ENCODE results near the gene PDE4D. TPM values are rescaled to one million over a fixed set of nuclear protein-coding genes. Genes with fewer than 3 reads are reported as not detected.

Gene PDE4D
- total RNA-seq, 1 donor from 2014 or later = 85.8 TPM

DNA sequence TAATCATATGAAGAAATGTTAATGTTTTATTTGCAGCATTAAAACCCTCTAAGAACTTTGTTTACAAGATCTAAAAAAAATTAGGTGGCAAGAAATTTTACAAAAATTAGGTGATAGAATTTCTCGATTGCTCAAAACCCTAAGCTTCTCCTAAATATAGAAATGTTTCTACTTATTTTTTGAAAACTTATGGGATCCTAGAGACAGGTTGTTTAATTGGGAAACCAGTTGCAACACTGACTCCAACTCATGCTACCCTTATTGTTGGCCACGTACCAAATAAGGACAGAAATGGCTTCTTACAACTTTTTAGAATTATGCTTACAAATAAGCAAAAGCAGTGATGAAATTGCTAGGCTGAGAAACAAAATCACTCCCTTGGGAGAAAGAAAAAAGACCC lies 531.1 kb downstream of the PDE4D start:
- H3K9me3 ChIP-seq = no peaks in the 10 kb centered on the region
- TF ChIP-seq, protein P1, sequence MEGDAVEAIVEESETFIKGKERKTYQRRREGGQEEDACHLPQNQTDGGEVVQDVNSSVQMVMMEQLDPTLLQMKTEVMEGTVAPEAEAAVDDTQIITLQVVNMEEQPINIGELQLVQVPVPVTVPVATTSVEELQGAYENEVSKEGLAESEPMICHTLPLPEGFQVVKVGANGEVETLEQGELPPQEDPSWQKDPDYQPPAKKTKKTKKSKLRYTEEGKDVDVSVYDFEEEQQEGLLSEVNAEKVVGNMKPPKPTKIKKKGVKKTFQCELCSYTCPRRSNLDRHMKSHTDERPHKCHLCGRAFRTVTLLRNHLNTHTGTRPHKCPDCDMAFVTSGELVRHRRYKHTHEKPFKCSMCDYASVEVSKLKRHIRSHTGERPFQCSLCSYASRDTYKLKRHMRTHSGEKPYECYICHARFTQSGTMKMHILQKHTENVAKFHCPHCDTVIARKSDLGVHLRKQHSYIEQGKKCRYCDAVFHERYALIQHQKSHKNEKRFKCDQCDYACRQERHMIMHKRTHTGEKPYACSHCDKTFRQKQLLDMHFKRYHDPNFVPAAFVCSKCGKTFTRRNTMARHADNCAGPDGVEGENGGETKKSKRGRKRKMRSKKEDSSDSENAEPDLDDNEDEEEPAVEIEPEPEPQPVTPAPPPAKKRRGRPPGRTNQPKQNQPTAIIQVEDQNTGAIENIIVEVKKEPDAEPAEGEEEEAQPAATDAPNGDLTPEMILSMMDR (IDR thresholded peaks at IDR 0.05) = no peak
- DNase-seq (no peak), ATAC-seq (no peak)
- H3K27ac ChIP-seq = no peak overlapping the region
- intact Hi-C loops (cut with DNase I) = no loop called here
- H3K27me3 ChIP-seq = no peaks in the 10 kb centered on the region
- H3K4me1 ChIP-seq = peaks cover 6% of the 10 kb centered on the region
- no peaks in the 10 kb centered on the region for H3K36me3 ChIP-seq
- no peak overlapping the region for H3K4me3 ChIP-seq

DNA sequence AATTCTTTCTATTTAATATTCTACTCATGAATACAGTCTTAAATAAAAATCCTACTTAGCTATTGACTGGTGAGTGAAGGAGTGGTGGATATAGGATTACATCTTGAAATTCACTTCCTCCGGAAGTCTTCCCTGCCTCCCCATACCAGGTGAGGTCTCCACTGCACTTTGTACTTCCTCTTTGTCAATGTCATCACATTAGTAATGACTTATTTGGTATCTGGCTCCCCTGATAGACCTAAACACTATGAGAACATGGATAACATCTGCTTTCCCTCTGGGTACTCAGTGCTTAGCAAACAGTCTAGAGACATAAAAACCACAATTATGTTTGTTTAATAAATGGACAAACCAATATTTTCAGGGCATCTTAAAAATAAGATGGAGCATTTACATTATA lies 532.1 kb downstream of the PDE4D start:
- TF ChIP-seq, protein P1 (IDR thresholded peaks at IDR 0.05) = no peak
- Histone ChIP-seq H3K27ac (no peak overlapping the region), H3K36me3 (no peaks in the 10 kb centered on the region), H3K9me3 (no peaks in the 10 kb centered on the region), H3K27me3 (no peaks in the 10 kb centered on the region), H3K4me1 (peaks cover 16% of the 10 kb centered on the region), H3K4me3 (no peak overlapping the region)
- ATAC-seq (no peak), DNase-seq (no peak)
- intact Hi-C loops (cut with DNase I) = no loop called here

DNA sequence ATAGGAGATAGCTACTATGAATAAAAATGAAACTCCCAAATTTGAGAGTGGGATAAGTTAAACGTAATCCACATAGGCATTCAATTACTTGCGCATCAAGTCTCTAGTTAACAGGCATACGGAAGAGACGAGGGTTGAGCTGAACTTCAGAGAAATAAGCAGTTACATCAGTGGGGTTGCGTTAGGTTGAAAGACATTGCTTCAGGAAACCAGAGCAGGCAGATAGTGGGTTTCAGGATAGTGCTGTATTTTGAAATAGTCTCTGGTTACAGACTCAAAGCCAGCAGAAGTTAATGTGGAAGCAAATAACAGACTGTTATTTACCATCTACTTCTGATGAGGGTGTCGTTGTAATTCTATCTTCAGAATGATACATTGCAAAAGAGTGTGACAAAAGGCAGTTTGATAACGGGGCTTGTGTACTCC lies 533.4 kb downstream of the PDE4D start:
- ATAC-seq (peak; percentile 61), DNase-seq (no peak)
- Histone ChIP-seq H3K36me3 (no peaks in the 10 kb centered on the region), H3K4me3 (no peak overlapping the region), H3K9me3 (no peaks in the 10 kb centered on the region), H3K27ac (no peak overlapping the region), H3K4me1 (peaks cover 19% of the 10 kb centered on the region), H3K27me3 (no peaks in the 10 kb centered on the region)
- TF ChIP-seq, protein P1 (IDR thresholded peaks at IDR 0.05) = no peak
- intact Hi-C loops (cut with DNase I) = no loop called here

DNA sequence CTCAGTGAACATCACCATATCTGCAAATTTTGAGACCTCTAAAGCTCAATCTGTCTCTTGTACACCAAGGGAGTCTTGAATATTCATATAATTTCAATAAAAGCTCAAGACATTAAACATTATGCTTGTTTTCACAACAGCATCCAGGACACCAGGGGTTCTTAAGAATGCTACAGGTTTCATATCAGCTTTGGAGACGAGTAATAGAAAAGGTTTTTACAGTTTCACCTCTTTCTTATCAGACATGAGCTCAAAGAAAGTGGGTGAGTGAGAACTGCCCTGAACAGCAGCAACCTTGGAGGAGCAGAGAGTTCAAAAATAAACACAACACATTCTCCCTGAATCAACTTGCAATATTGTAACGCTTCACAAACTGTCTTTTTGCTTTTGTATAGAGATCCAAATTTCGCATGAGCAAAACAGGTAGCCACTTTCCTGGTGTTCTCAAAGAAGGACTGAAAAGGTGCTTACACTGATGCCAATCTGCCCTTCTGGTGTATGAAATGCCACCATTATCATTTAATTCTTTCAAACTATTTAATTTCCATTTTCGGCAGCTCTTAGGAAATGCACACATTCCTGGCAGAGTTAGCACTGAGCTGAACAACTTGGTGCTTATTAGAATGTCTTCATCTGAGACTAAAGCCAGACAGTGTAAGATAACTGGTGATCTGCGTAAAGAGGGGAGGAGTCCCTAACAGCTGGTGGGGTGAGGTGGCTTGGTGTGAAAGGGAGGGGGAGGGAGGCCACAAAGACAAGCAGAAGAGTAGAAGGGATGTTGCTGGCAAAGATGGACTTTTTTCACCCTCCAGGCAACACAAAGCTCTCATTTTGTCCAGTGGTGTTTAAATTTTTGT lies 535.3 kb downstream of the PDE4D start:
- H3K27me3 ChIP-seq = no peaks in the 10 kb centered on the region
- H3K9me3 ChIP-seq = no peaks in the 10 kb centered on the region
- peaks cover 19% of the 10 kb centered on the region for H3K4me1 ChIP-seq
- no peak overlapping the region for H3K4me3 ChIP-seq
- no peak overlapping the region for H3K27ac ChIP-seq
- TF ChIP-seq, protein P1 (IDR thresholded peaks at IDR 0.05) = no peak
- intact Hi-C loops (cut with DNase I) = no loop called here
- no peaks in the 10 kb centered on the region for H3K36me3 ChIP-seq
- DNase-seq = no peak
- ATAC-seq = peak; percentile 52

DNA sequence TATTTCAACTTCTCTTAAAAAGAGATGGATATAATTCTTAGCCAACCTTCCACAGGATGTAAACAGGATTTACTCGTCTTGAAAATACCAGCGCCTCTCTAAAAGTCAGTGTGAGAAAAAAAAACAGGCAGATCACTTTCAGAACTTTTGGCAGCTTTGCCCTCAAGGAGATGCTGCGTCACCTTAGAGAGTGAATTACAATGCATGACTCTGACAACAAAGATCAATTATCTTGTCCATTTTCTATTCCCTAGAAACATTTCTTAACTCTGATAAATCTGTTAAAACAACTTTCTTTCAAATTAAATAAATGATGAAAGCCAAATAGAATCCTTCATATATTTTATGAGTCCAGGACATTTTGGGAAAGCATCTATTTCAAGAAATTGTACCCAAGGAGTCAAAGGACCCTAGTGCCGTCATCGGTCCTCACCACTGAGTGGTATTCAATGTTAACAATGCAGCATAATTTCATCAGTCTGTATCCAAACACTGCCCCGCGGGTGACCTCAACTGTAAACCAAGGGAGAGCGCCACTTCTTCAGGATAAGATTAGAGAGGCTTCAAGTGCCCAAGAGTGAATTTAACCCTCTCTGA lies 536.0 kb downstream of the PDE4D start:
- no peaks in the 10 kb centered on the region for H3K36me3 ChIP-seq
- intact Hi-C loops (cut with DNase I) = no loop called here
- H3K4me1 ChIP-seq = peaks cover 19% of the 10 kb centered on the region
- DNase-seq (peak; percentile 66), ATAC-seq (peak; percentile 87)
- H3K27me3 ChIP-seq = no peaks in the 10 kb centered on the region
- no peak overlapping the region for H3K4me3 ChIP-seq
- TF ChIP-seq, protein P1 (IDR thresholded peaks at IDR 0.05) = no peak
- H3K27ac ChIP-seq = no peak overlapping the region
- no peaks in the 10 kb centered on the region for H3K9me3 ChIP-seq

Measured in upper lobe of right lung (tissue), 1 donor.